GM19193 (cell line): ENCODE data around the gene RUNX3.

Experiments used
- POLR2A ChIP-seq: IDR thresholded peaks from 4 replicates; pipeline ENCODE4 v1.6.1; 2011; ENCODE audit not compliant: insufficient read depth, insufficient read length; ENCODE audit errors: extremely low read depth

The RUNX3 gene

GRCh38 chr1:24931146-24931467 lies 1.0 kb upstream of the RUNX3 start:
- TF ChIP-seq POLR2A: no peak

GRCh38 chr1:24929398-24930259 lies 447 bp downstream of the RUNX3 start:
- TF ChIP-seq POLR2A: peak; percentile 58

- no peak for TF ChIP-seq POLR2A
Measured at GRCh38 chr1:24928689-24929397, 1.2 kb downstream of the RUNX3 start.

GRCh38 chr1:24927988-24928688 lies 1.9 kb downstream of the RUNX3 start:
- no peak for TF ChIP-seq POLR2A

GRCh38 chr1:24927473-24927872 lies 2.6 kb downstream of the RUNX3 start:
- TF ChIP-seq POLR2A: no peak

DNA sequence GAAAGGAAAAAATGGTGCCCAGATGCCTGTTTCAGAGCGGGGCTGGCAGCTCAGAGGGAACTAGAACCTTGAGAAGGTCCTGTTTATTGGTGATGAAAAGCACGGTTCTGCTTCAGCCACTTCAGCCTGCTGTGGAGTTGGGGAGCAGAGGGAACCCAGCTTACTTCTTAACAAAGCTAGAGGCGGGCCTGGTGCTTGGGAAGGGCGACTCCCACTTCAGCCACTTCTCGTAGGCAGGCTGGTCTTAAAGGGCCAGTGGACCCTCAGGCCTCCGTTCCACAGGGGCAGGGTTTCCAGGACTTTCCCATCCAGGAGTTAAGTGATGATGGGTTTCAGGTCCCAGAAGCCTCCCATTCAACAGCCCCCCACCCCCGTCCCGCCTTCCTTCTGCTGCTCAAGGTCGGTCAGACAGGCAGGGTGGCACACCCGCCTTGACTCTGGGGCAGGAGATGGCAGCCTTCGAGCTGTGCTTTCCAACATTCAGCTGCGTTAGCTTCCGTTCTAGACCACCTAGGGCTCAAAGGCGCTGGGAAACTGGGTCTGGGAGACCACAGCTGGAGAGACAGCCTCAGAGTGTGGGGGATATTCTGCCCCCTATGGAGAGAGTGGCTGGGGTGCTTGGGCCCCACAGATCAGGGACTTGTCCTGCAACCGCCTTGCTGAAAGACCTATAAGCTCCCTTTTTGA lies 3.4 kb downstream of the RUNX3 start:
- TF ChIP-seq POLR2A: peak; percentile 42

- TF ChIP-seq POLR2A: peak; percentile 3
Measured at GRCh38 chr1:24925963-24926362, 4.1 kb downstream of the RUNX3 start.

GRCh38 chr1:24925082-24925779 lies 4.8 kb downstream of the RUNX3 start:
- TF ChIP-seq POLR2A: peak; percentile 12

DNA sequence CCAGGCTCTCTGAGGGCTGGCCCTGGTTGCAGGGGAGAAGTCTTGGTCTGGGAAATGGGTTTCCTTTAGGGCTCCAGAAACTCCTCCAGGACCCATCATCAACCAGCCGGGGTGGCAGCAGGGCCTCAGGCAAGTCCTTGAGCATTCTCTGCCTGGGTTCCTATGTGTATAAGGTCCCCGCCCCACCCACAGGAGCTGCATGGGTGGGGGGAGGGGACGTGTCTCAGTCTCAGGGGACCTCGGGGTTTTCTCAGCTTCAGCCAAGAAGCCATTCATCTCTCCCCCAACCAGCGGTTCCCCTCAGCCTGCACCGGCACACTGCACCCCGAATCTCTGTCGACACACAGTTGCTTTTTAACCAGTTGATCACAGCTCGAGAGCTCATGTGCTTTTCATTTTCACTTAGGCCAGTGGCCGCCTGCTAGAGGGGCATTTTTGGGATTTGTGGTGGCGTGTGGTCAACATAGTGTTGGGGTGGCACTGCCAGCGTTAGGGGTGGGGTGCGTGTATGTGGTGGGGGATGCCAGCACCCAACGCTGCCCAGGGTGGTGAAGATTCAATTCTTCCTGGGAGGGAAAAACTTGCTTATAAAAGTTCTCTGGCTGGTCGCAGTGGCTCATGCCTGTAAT lies 6.5 kb downstream of the RUNX3 start:
- TF ChIP-seq POLR2A: peak; percentile 22

- TF ChIP-seq POLR2A: peak; percentile 13
Measured at GRCh38 chr1:24921938-24922662, 8.0 kb downstream of the RUNX3 start.

DNA sequence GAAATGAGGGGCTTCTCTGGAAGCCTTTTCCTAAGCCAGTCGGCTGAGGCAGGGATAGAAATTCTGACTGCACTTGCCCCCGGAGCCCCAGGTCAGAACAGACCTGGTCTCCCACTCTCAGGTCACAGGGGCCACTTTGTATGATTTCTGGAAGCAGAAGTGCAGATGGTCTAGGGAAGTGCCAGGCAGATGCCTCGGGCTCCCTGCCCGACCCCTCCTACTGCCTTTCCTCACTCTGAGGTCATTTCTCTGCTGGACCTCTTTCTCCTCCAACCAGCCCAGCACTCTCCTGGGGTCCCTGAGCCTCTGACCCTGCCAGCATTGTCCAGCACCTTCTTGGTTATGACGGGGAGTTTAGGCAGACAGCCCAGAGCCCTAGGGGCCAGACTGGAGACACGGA lies 8.7 kb downstream of the RUNX3 start:
- no peak for TF ChIP-seq POLR2A

DNA sequence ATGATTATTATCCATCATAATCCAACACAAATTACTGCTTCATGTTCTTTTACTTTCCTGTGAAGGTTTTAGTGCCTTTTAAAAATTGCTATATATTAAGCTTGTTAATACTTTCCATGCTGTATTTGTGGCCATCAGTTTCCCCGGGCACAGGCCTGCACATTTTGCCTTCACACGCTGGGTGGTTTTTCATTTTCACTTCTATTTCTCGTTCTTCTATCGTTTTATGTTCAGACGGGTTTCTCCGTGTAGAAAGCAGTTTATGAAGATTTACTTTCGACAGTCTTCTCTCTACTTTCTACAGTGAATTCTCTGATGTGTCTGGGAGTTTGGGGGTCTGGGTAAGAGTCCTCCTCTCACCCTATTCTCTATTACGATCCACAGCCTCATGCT lies 9.5 kb downstream of the RUNX3 start:
- TF ChIP-seq POLR2A: no peak

DNA sequence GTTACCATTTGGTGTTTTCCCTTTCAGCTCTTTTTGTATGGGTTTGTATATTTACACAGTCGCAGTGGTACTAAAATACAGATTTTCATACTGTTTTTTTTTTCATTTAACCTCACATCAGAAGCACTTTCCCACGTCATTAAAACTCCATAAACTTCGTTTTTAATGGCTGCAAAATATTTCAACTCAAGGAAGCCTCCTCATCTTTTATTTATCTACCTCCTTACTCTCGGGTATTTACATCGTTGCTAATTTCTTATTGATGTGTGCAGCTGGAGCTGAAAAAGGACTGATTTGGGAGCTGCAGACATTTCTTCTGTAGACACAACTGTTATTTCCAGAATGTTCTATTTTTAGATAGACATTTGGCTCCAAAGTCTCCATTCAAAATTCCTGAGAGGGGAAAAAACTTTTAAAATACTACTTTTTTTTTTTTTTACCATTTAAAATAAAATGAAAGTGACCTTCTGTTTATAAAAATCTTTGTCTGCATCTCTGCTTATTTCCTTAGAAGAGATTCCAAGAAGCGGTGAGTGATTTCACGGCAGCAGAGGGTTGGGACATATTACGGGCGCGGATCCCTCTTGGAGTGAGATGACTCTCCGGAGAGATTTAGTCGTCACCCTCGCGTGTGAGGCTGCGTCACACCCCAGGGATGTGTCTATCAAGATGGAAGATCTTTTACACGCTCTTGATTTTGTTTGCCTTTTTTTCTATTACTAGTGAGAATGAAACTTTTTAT lies 10.1 kb downstream of the RUNX3 start:
- TF ChIP-seq POLR2A: no peak
